Mucosa of descending colon (tissue), 3 donors: ENCODE results near the gene NEO1. TPM values are rescaled to one million over a fixed set of nuclear protein-coding genes. Genes with fewer than 3 reads are reported as not detected.

ENCODE experiments used
- ATAC-seq: fragments of 200-7000 bp; cut with Tn5 transposase; one replicate; pipeline ENCODE4 v1.9.1; 2020; ENCODE audit warnings: mild to moderate bottlenecking, moderate library complexity
- DNase-seq, 3 donors: peaks; one replicate each; pipeline ENCODE4 v3.0.0-alpha.2; 2020
- H3K36me3 ChIP-seq: fragments of 200-600 bp; one replicate; pipeline ENCODE4 v1.8.0; 2021; ENCODE audit warnings: low read depth, mild to moderate bottlenecking
- H3K4me1 ChIP-seq: fragments of 200-600 bp; one replicate; pipeline ENCODE4 v1.8.0; 2021; ENCODE audit warnings: low read depth, mild to moderate bottlenecking
- H3K4me3 ChIP-seq: fragments of 200-600 bp; one replicate; pipeline ENCODE4 v1.8.0; 2021; ENCODE audit warnings: mild to moderate bottlenecking
- H3K9me3 ChIP-seq: fragments of 200-600 bp; one replicate; pipeline ENCODE4 v1.8.0; 2021; ENCODE audit warnings: mild to moderate bottlenecking
- CTCF ChIP-seq: fragments of 200-600 bp; IDR thresholded peaks from one replicate; pipeline ENCODE4 v1.8.0; 2022; ENCODE audit warnings: antibody characterized with exemption, mild to moderate bottlenecking
- intact Hi-C, 2 donors: fragments of 100-400 bp; cut with DNase I in 1 of 2; cut with micrococcal nuclease in 1 of 2; formaldehyde crosslinking; loops; one replicate each; pipeline versions ENCODE4 v1.11.0 to v1.11.1; 2022; cut with DNase I, micrococcal nuclease
- total RNA-seq, 3 donors: library from RNA; stranded (reverse); fragmentation: NEBNext Ultra II Directional in 2 of 3; extraction: Animal tissue kit (Norgen Biotek cat#: 25700) in 2 of 3; gene quantifications; one replicate each; pipeline versions ENCODE4 v1.2.1 to v1.2.4, GENCODE V29; 2021 to 2023
- donor health status: DM: no; HTN: no; CAD: no; lungs with moderate emphysema.
- donor health status: DM: no; HTN: no; CAD: no.
- donor health status: DM: no; HTN: yes; CAD: no.

Gene NEO1
- total RNA-seq, 3 donors from 2014 or later: 106 to 188 (median 166) TPM

- DNase-seq: no peak
- no peak overlapping the region for H3K4me3 ChIP-seq
- TF ChIP-seq CTCF: no peak
- H3K9me3 ChIP-seq: no peaks in the 10 kb centered on the region
- intact Hi-C loops: no loop called here
- H3K36me3 ChIP-seq: no peaks in the 10 kb centered on the region
- H3K4me1 ChIP-seq: no peaks in the 10 kb centered on the region
- no peak for ATAC-seq
These were observed 283.2 kb downstream of the NEO1 start for GRCh38 chr15:73335471-73335870.

GRCh38 chr15:73336756-73337155, 284.5 kb downstream of the NEO1 start:
- H3K4me1 ChIP-seq: no peaks in the 10 kb centered on the region
- no peaks in the 10 kb centered on the region for H3K36me3 ChIP-seq
- DNase-seq (no peak), ATAC-seq (no peak)
- H3K4me3 ChIP-seq: no peak overlapping the region
- no peaks in the 10 kb centered on the region for H3K9me3 ChIP-seq
- TF ChIP-seq CTCF: no peak
- intact Hi-C loops: no loop called here

GRCh38 chr15:73337187-73337586, 284.9 kb downstream of the NEO1 start:
- H3K36me3 ChIP-seq: no peaks in the 10 kb centered on the region
- ATAC-seq (no peak), DNase-seq (no peak)
- no peaks in the 10 kb centered on the region for H3K4me1 ChIP-seq
- no peak overlapping the region for H3K4me3 ChIP-seq
- intact Hi-C loops: no loop called here
- no peak for TF ChIP-seq CTCF
- no peaks in the 10 kb centered on the region for H3K9me3 ChIP-seq

- ATAC-seq: no peak
These were observed 285.8 kb downstream of the NEO1 start for GRCh38 chr15:73338058-73338457.

GRCh38 chr15:73338606-73339374, 286.5 kb downstream of the NEO1 start:
- DNase-seq (no peak), ATAC-seq (no peak)
- H3K4me1 ChIP-seq: no peaks in the 10 kb centered on the region
- intact Hi-C loops: no loop called here
- H3K9me3 ChIP-seq: no peaks in the 10 kb centered on the region
- no peaks in the 10 kb centered on the region for H3K36me3 ChIP-seq
- no peak for TF ChIP-seq CTCF
- H3K4me3 ChIP-seq: no peak overlapping the region

More at GRCh38 chr15:73338058-73338457, 285.8 kb downstream of the NEO1 start:
- intact Hi-C loops: no loop called here
- no peaks in the 10 kb centered on the region for H3K4me1 ChIP-seq
- no peak for TF ChIP-seq CTCF
- no peak for DNase-seq
- H3K9me3 ChIP-seq: no peaks in the 10 kb centered on the region
- no peak overlapping the region for H3K4me3 ChIP-seq
- no peaks in the 10 kb centered on the region for H3K36me3 ChIP-seq
